Keratinocyte (primary cell): ENCODE data around the gene RASL12.

Experiments
- EZH2 ChIP-seq: IDR thresholded peaks from one replicate; pipeline ENCODE4 v1.6.1; 2012; ENCODE audit warnings: inconsistent platforms, mild to moderate bottlenecking, low read length, moderate library complexity
- TF ChIP-seq, protein P1 (sequence below), 3 experiments: IDR thresholded peaks in 1 of 3; conservative IDR thresholded peaks in 1 of 3; optimal IDR thresholded peaks in 1 of 3; 2 replicates in 2 of 3; 3 replicates in 1 of 3; pipeline versions ENCODE3 to v1.5.1; 2011; ENCODE audit warnings: low read length in 3 of 3, mild to moderate bottlenecking in 3 of 3, moderate library complexity in 2 of 3, control low read depth in 1 of 3, inconsistent platforms in 1 of 3; ENCODE audit not compliant: insufficient read depth in 2 of 3; ENCODE audit errors: extremely low read depth in 1 of 3

DNA sequence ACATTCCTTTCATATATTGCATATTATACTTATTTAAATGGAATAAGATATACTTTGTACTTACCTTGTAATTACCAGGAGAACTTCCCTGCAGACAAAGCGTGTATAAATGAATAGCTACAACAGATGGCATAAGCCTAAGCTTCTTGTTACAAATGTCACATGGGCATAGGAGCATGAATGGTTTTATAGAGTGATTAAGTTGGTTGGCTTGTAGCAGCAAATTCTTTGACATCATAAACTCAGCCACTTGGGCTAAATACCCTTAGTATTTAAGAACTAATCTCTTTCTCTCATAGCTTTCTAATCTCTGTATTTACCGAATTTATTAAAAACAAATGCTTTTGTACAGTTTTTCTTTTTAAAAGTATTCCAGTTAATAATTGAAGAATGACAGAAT, 47.3 kb upstream of the RASL12 start, which contains the start of gene UBAP1L:
- TF ChIP-seq, protein P1, sequence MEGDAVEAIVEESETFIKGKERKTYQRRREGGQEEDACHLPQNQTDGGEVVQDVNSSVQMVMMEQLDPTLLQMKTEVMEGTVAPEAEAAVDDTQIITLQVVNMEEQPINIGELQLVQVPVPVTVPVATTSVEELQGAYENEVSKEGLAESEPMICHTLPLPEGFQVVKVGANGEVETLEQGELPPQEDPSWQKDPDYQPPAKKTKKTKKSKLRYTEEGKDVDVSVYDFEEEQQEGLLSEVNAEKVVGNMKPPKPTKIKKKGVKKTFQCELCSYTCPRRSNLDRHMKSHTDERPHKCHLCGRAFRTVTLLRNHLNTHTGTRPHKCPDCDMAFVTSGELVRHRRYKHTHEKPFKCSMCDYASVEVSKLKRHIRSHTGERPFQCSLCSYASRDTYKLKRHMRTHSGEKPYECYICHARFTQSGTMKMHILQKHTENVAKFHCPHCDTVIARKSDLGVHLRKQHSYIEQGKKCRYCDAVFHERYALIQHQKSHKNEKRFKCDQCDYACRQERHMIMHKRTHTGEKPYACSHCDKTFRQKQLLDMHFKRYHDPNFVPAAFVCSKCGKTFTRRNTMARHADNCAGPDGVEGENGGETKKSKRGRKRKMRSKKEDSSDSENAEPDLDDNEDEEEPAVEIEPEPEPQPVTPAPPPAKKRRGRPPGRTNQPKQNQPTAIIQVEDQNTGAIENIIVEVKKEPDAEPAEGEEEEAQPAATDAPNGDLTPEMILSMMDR (optimal IDR thresholded peaks at IDR 0.05 in 1 of 3, IDR thresholded peaks at IDR 0.05 in 1 of 3, conservative IDR thresholded peaks at IDR 0.05 in 1 of 3; ENCODE audit: extremely low read depth in 1 of 3, insufficient read depth in 2 of 3, low read length in 3 of 3) = no peak
- TF ChIP-seq EZH2 = no peak
